ENCODE measurements around the gene PRRT3.
A peak's percentile ranks its signal among the peaks of the same experiment; 100 is the strongest.
"Not testable (repeated sequence)": the region's sequence is repeated elsewhere in the genome, so short reads cannot be mapped to it uniquely, and the experiment has no call there.

PRRT3 gene

DNA sequence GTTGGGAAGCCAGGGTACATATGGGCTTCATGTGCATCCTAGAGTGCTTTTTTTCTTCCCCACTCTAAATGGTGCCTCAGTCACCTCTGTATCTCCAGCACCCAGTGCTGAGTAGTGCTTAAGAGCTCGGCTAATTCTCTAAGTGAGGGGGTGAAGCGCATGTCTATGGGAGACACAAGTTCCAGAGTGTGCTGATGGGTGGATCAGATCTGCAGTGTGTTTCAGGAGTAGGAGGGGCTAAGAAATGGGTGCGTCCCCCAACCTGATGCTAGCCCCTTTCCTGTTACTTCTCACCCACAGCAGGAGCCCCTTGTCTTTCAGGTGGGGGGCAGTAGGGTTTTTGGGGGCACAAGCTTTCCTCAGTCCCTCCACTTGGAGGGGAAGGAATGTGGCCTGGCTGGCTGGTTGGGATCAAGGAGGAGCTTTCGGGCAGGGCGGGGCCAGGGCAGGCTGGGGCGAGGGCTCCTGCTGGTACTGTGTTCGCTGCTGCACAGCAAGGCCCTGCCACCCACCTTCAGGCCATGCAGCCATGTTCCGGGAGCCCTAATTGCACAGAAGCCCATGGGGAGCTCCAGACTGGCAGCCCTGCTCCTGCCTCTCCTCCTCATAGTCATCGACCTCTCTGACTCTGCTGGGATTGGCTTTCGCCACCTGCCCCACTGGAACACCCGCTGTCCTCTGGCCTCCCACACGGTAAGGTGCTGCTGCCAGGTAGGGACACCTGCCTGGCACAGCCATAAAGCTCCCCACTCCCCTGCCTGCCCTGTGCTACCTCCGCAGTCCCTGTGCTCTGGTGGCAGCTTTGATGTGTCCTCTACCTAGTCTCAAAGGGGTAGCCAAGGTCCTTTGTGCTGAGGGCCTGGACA is 49.6 kb downstream of the PRRT3 start, which contains the start of gene IL17RE:
TSS of gene IL17RE (plus strand) at position 477 of the 866 bp plus-strand sequence. CDS start at position 562, 85 bp downstream.
- Histone ChIP-seq H3K9ac (ENCODE audit: low read depth, low read length) (peak within 1 kb of the TSS; percentile 19; the same call in 1 of the 2 replicates), H3K36me3 (ENCODE audit: insufficient read depth, low read length) (no peaks in the 10 kb centered on the region), H3K4me1 (ENCODE audit: insufficient read depth, low read length) (peaks cover 18% of the 10 kb centered on the region), H3K9me3 (ENCODE audit: control insufficient read depth, insufficient read depth, low read length) (no peaks in the 10 kb centered on the region)

DNA sequence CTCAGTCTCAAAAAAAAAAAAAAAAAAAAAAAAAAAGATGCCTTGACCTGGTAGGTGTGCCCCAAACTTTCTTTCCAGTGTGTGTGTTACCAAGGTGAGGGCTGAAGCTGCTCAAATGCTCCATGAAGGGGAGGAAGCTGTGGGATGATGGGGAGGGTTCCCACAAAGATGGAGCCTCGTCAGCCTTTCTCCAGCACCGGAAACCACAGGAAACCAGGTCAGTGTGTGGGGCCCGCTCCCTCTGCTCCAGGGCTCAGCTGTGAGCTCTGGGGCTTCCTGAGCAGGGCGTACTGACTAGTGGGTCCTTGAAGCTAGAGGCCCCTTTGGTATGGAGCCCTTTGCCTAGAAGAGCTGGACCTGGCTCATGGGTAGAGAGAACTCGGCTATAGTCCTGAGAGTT is 50.2 kb downstream of the PRRT3 start:
- 0 out of 2 replicates have a peak overlapping the region, but pooled peaks have one; percentile 19 for H3K9ac ChIP-seq (ENCODE audit: low read depth, low read length)
- H3K9me3 ChIP-seq (ENCODE audit: control insufficient read depth, insufficient read depth, low read length): no peaks in the 10 kb centered on the region
- H3K36me3 ChIP-seq (ENCODE audit: insufficient read depth, low read length): no peaks in the 10 kb centered on the region
- H3K4me1 ChIP-seq (ENCODE audit: insufficient read depth, low read length): peaks cover 18% of the 10 kb centered on the region

DNA sequence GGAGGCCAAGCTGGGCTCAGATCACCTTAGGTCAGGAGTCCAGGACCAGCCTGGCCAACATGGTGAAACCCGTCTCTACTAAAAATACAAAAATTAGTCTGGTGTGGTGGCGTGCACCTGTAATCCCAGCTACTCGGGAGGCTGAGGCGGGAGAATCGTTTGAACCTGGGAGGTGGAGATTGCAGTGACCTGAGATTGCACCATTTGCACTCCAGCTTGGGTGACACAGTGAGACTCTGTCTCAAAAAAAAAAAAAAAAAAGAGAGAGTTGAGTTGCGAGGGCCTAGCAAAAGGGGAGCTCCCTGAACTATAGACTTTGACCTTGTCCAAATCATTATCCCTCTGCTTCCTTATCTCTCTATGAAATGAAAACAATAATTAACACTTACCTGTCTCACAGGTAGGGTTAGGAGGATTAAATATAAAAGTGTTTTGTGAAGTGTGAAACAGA is 51.2 kb downstream of the PRRT3 start:
- not testable (repeated sequence) for H3K9ac ChIP-seq (ENCODE audit: low read depth, low read length); H3K36me3 ChIP-seq (ENCODE audit: insufficient read depth, low read length); H3K9me3 ChIP-seq (ENCODE audit: control insufficient read depth, insufficient read depth, low read length)
- peaks cover 18% of the 10 kb centered on the region for H3K4me1 ChIP-seq (ENCODE audit: insufficient read depth, low read length)

DNA sequence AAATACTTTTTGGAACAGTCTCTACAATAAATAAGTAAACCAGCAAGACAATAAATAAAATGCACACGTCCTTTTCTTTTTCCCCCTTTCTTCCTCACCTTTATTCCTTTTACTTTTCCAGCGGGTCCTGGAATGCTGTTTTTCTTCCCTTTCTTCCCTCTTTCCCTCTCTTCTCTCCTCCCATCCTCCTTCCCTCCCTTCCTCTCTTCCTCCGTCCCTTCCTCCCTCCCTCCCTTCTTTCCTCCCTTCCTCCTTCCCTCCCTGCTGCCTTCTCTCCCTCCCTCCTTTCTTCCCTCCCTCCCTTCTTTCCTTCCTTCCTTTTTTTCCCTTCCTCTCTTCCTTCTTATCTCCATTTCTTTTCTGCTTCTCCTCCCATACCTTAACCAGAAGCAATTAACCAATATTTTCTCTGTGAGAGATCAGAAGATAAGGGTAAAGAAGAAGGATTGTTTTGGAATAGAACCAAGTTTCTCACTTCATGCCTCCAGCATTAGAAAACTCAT is 52.9 kb downstream of the PRRT3 start:
- Histone ChIP-seq H3K9me3 (ENCODE audit: control insufficient read depth, insufficient read depth, low read length) (no peaks in the 10 kb centered on the region), H3K9ac (ENCODE audit: low read depth, low read length) (no peak overlapping the region), H3K4me1 (ENCODE audit: insufficient read depth, low read length) (peaks cover 18% of the 10 kb centered on the region), H3K36me3 (ENCODE audit: insufficient read depth, low read length) (no peaks in the 10 kb centered on the region)

DNA sequence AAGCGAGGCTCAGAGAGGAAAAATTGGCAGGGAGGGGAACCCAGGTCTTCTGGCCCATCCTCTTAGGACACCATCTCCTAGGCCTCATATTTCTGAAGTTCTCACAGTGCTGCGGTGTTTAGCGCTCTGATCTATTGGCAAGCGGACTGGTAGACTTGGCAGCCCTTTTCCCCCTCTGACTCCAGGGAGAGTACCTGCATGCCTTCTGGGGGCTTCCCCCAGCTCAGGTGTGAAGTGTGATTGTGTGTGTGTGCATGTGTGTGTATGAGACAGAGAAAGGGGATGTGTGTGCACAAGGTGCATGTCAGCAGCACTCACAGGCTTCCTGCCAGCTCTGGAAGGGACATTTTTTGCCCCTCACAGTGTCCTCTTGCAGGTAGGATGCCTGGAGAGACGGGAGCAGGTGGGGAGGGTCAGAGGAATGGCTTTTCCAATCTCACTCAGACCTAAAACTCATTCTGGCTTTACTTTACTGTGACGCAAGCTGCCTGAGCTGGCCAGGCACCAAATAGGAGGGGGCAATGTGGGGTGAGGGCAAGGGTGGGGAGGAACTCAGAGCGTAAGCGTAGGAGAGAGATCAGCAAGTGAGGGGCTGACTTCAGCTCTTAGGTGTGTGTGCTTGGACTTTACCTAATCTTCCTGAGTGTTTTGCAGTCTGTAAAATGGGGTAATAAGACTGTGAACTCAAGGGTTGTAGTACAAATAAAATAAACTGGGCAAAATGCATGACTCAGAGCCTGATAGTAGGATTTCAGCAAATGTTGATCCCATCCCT is 53.6 kb downstream of the PRRT3 start:
- H3K9ac ChIP-seq (ENCODE audit: low read depth, low read length): no peak overlapping the region
- H3K36me3 ChIP-seq (ENCODE audit: insufficient read depth, low read length): no peaks in the 10 kb centered on the region
- peaks cover 18% of the 10 kb centered on the region for H3K4me1 ChIP-seq (ENCODE audit: insufficient read depth, low read length)
- H3K9me3 ChIP-seq (ENCODE audit: control insufficient read depth, insufficient read depth, low read length): no peaks in the 10 kb centered on the region

DNA sequence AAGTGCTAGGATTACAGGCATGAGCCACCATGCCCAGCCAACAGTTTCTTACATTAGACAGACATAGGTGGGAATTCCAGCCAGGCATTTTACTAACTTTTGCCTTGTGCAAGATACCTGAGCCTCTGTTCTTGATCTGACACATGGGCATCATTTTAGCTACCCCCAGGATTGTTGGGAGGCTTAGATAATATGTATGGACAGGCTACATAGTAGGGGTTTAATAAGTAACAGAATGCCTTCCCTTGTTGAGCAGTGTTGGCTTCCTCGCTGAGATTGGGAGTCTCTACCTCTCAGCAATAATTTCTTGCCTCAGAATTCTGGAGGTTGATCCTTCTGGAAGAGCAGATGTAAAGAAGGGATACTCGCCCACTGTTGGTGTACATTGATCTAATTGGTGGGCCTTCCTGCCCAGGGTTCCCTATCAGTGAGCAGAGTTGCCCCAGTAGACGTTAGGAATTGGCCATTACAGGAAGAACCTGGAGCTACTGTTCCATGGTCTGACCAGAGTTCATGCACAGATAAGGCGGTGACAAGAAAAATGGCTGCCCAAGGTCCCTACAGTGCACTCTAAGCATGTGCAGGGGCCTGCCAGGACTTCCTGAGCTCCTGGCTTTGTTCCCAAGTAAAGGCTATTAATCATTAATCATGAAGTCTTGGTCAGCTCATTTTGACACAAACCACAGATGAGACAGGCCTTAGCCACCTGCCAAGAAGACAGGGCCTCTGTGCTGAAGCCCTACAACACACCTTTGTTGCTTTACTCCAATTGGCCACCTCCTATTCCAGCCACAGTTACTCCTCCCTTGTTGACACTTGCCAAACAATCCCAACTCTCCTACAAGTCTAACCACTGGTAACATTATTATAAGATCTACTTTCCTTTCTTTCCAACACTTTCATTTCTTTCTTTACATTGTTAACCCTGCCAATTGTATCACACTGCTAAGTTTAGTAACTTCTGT is 54.5 kb downstream of the PRRT3 start:
- Histone ChIP-seq H3K9me3 (ENCODE audit: control insufficient read depth, insufficient read depth, low read length) (no peaks in the 10 kb centered on the region), H3K36me3 (ENCODE audit: insufficient read depth, low read length) (peaks cover 4% of the 10 kb centered on the region; the same call in 1 of the 2 replicates), H3K9ac (ENCODE audit: low read depth, low read length) (no peak overlapping the region), H3K4me1 (ENCODE audit: insufficient read depth, low read length) (peaks cover 9% of the 10 kb centered on the region)

DNA sequence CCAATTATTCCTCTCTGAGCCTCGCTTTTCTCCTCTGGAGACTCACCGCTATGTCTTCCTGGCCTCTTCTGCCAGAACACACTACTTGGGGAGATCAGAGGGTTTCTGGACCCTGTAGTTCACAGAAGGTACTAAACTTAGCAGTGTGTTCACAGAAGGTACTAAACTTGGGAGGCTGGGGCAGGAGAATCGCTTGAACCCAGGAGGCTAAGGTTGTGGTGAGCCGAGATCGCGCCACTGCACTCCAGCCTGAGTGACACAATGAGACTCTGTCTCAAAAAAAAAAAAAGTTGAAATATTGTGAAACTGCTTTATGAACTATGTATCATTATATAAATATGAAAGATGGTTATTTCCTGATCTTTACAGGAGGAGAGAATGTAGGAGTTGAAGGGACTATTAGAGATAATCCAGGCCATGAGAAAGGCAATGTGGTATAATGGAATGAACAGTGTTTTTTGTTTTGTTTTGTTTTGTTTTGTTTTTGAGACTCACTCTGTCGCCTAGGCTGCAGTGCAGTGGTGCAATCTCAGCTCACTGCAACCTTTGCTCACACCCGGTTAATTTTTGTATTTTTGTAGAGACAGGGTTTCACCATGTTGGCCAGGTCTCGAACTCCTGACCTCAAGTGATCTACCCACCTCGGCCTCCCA is 55.3 kb downstream of the PRRT3 start:
- not testable (repeated sequence) for H3K9me3 ChIP-seq (ENCODE audit: control insufficient read depth, insufficient read depth, low read length); H3K9ac ChIP-seq (ENCODE audit: low read depth, low read length); H3K4me1 ChIP-seq (ENCODE audit: insufficient read depth, low read length); H3K36me3 ChIP-seq (ENCODE audit: insufficient read depth, low read length)

DNA sequence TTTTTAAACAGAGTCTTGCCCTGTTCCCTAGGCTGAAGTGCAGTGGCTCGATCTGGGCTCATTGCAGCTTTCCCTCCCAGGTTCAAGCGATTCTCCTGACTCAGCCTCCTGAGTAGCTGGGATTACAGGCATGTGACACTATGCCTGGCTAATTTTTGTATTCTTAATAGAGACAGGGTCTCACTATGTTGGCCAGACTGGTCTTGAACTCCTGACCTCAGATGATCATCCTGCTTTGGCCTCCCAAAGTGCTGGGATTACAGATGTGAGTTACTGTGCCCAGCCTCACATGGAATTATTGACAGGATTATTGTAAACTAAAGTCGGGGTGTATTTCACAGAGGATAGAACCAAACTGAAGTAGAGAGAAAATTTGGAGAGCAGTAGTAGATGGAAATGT is 56.5 kb downstream of the PRRT3 start:
- not testable (repeated sequence) for H3K9me3 ChIP-seq (ENCODE audit: control insufficient read depth, insufficient read depth, low read length); H3K36me3 ChIP-seq (ENCODE audit: insufficient read depth, low read length); H3K9ac ChIP-seq (ENCODE audit: low read depth, low read length); H3K4me1 ChIP-seq (ENCODE audit: insufficient read depth, low read length)
